ENCODE data around the gene ELAVL3.
A peak's percentile ranks its signal among the peaks of the same experiment; 100 is the strongest.
"Not testable (repeated sequence)": the region's sequence is repeated elsewhere in the genome, so short reads cannot be mapped to it uniquely, and the experiment has no call there.

ELAVL3 gene

DNA sequence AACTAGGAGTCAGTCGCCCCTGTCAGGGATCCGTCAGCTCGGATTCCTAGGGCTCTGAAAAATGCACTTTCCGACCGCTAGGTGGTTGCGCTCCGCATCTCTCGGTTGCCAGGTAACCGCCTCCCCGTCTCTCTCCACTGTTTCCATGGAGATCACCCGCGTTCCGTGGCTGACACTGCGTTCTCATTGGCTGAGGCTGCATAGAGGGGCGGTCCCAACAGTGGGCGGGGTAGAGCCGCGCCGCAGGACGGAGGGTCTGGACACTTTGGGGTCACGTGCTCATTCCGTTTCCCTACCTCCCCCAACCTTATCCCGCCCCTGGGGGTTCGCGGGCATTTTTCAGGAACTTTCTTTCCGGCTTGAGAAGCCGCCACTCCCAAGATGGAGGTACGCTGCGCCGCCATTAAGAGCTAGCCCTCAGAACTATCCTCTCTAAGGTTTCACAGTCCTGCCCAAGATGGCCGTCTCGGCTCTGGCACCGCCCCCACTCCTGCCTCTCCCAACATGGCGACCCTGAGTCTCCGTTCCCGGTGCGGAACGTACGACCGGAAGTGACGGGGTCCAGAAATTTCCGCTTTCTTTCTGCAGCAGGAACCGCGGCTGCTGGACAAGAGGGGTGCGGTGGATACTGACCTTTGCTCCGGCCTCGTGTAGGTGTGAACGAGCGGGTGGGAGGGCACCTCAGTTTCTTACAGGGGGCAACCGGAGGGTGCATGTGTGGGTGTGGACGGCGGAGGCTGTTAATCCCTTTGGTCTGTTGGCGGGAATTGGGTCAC, 45.6 kb downstream of the ELAVL3 start, which contains the start of the genes ODAD3 and PRKCSH:
Gene ODAD3 (minus strand): TSS at position 65 of the 776 bp plus-strand sequence. CDS start 105 bp downstream, outside the sequence.
Gene PRKCSH (plus strand): TSS at position 579 of the 776 bp plus-strand sequence. CDS start 483 bp downstream, outside the sequence.
- peak; percentile 95 to 99 for DNase-seq

- no peak for DNase-seq
Observed at GRCh38 chr19:11434703-11435056, 46.2 kb downstream of the ELAVL3 start.

GRCh38 chr19:11433526-11433925, 47.3 kb downstream of the ELAVL3 start:
- not testable (repeated sequence) for DNase-seq

DNA sequence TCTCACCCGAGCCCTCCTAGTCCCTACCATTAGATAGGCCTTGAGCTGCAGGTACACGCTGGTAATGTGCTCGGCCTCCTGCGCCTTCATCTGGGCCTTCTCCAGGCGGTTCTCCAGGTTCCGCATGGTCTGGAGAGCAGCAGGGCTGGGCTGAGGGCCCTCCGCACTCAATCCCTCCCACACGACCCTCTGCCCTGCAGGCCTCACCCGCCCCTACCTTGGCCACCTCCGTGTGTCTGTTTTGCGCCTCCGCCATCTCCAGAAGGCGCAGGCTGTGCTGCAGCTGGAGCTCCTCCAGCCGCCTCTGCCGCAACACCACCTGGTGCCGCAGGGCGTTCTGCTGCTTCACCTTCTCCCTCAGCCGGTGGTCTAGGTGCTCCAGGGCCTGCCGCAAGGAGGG, 54.2 kb downstream of the ELAVL3 start:
- DNase-seq: no peak

DNA sequence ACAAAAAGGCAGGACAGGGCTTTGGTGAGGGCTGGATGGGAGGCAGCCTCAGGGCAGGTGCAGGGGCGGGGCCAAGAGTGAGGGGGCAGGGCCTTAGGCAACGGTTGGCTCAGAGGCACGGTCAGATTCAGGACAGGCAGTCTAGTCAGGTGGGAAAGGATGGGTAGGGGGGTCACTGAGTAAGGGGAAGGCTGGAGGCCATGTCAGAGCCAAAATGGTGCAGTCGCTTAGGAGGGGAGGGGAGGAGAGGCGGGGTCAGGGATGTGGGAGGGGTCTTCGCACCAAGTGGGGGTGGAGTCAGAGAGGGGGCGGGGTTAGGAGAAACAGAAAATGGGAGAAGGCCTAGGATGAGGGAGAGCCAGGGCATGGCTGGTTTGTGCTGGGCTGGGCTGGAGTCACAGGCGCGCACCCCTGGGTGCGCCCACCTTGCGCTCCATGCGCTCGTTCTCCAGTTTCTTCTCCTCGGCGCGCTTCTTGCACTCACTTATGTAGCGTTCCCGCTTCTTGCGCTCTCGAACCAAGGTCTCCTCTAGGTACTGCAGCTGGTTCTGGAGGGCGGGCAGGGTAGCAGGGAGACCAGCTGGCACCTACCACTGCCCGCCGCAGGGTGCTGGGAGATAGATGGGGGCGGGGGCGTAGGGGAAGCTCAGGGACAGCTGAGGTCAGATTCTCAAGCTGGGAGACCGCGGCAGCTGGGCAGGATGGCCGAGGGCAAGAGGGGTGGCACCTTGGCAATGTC, 55.0 kb downstream of the ELAVL3 start:
- DNase-seq: no peak

- no peak for DNase-seq
Observed at GRCh38 chr19:11423791-11424181, 57.1 kb downstream of the ELAVL3 start.

GRCh38 chr19:11423164-11423790, 57.6 kb downstream of the ELAVL3 start:
- DNase-seq: no peak

- DNase-seq: peak; percentile 53 to 61
Observed at GRCh38 chr19:11422163-11423065, 58.4 kb downstream of the ELAVL3 start.

GRCh38 chr19:11421371-11422098, 59.3 kb downstream of the ELAVL3 start:
- DNase-seq: peak; percentile 39 to 50

DNA sequence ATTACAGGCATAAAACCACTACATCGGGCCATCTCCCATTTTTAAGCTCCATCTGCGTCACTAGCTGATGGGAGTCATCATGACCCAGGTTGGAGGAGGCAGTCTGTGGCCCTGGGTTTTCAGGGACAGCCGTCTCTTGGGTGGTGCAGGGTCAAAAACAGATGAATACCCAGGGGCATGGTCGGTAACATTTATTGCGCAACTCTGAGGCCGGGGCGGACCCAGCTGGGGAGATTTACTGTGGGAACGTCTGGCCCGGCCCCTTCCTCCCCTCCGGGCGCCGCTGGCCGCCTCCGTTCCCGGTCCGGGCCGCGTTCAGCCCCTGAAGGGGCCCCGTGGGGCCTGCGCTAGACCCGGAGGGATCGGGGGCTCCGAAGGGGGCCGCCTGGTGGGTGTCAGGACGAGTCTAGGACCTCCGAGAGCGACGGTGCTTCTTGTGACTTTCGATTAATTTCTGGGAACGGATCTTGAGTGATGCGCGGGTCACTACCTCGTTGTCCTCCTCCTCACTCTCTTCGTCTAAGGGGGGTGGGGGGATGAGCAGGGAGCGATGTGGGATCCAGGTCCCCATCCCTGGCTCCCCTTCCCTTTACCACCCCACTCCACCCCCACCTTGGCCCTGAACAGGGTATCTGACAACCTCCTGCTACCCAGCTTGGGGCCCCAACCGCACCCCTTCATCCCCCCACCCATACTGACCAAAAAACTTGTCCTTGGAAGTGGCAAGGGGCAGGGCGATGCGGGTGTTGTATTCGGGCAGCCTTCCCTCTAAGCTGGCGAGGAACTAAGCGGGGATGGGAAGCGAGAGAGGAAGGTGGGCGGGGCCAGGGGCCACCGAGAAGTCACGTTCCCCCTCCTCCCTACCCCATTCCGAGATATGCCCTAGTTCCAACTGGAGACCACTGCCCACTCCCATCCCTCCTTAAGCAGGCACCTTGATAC, 60.1 kb downstream of the ELAVL3 start:
- no peak for DNase-seq

GRCh38 chr19:11418549-11419506, 62.0 kb downstream of the ELAVL3 start, which contains the start of gene RGL3:
Gene RGL3, minus strand, starts transcription at chr19:11419314. Its CDS starts 36 bp downstream, at chr19:11419278.
- no peak for DNase-seq

- DNase-seq: no peak
Observed at GRCh38 chr19:11418094-11418548, 62.7 kb downstream of the ELAVL3 start.

DNA sequence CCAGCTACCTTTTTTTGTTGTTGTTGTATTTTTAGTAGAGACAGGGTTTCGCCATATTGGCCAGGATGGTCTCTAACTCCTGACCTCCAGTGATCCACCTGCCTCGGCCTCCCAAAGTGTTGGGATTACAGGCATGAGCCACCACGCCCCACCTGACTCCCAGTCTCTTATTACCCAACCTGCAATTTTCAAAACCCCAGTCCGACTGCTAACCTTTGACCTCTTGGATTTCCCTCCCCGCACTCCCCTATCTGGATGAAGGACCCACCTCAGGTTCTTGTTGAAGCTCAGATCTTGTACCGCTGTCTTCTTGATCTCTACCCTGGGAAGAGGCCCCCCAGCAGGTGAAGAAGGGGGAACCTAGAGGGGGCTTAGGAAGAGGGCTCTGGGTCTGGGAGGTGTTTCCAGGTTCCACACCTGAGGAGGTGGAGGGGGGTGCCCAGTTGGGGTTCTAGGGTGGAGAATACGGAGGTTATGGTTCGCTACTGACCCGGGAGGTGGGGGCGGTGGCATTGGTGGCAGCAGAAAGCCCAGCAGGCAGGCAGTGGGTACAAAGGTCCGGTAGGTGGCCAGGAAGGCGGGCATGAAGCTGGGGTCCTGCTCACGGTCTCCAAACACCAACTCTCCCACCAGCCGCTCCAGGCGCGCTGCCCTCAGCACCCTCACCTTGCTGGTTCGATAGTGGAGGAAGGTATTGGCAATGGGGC, 64.3 kb downstream of the ELAVL3 start:
- DNase-seq: no peak

- DNase-seq: no peak
Observed at GRCh38 chr19:11414544-11414943, 66.3 kb downstream of the ELAVL3 start.

GRCh38 chr19:11410682-11411081, 70.2 kb downstream of the ELAVL3 start:
- no peak for DNase-seq

DNA sequence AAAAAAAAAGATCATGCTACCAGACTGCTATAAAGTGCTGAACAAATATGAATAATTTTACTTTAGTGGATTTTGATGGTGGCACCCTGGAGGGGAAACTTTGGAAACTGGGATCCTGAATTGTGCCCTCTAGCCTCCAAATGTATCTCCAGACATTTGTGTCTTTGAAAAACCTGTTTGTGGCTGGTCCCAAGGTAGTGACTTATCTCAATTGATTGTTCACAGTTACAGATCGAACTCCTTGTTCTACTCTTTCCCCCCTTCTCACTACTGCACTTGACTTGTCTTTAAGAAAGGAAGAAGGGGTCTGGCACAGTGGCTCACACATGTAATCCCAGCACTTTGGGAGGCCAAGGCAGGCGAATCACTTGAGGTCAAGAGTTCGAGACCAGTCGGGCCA, 72.3 kb downstream of the ELAVL3 start:
- no peak for DNase-seq

DNA sequence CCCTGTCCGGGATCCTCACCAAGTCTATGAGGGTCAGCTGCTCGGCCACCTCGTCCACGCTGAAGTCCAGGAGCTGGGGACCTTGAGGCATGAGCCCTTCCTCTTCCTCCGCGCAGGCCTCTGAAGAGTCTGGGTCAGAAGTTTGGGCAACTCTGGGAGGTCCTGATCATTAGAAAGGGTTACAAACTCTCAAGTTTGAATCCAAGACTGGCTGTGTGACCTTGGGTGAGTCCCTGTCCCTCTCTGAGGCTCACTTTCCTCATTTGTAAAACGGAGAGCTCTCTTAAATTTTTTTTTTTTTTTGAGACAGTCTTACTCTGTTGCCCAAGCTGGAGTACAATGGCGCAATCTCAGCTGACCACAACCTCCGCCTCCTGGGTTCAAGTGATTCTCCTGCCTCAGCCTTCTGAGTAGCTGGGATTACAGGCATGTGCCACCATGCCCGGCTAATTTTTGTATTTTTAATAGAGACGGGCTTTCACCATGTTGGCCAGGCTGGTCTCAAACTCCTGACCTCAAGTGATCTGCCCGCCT, 74.1 kb downstream of the ELAVL3 start:
- not testable (repeated sequence) for DNase-seq

Measured in stimulated activated CD4-positive, alpha-beta T cell treated with anti-CD3 and anti-CD28 coated beads, Interleukin-2, amount 100 ng/mL, for 48 hours (primary cell).